ENCODE measurements around the gene GFRA3. TPM values are rescaled to one million over a fixed set of nuclear protein-coding genes. Genes with fewer than 3 reads are reported as not detected.
"Not testable (repeated sequence)": the region's sequence is repeated elsewhere in the genome, so short reads cannot be mapped to it uniquely, and the experiment has no call there.

Gene GFRA3, protein sequence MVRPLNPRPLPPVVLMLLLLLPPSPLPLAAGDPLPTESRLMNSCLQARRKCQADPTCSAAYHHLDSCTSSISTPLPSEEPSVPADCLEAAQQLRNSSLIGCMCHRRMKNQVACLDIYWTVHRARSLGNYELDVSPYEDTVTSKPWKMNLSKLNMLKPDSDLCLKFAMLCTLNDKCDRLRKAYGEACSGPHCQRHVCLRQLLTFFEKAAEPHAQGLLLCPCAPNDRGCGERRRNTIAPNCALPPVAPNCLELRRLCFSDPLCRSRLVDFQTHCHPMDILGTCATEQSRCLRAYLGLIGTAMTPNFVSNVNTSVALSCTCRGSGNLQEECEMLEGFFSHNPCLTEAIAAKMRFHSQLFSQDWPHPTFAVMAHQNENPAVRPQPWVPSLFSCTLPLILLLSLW
- 0.08 and 0.09 TPM in 2 replicates for polyA plus RNA-seq (2011; rRNA removed)
- 0.13 and 0.17 TPM in 2 replicates for polyA plus RNA-seq (2012; cell fraction: cytosol; rRNA removed)
- polyA plus RNA-seq (2012; cell fraction: nucleus; rRNA removed) = 1.3 TPM in 2 replicates
- polyA plus RNA-seq (2017; fragmentation: RNase III; extraction: RNeasy Plus Mini Kit Qiagen cat#74134 plus additional on column Dnase treatment) = 0.04 to 0.07 TPM in 2 of 3 replicates, not detected in the other
- 0.12 TPM in 1 of 2 replicates, not detected in the other for polyA minus RNA-seq (2011; rRNA and poly(A)+ RNA removed)

DNA sequence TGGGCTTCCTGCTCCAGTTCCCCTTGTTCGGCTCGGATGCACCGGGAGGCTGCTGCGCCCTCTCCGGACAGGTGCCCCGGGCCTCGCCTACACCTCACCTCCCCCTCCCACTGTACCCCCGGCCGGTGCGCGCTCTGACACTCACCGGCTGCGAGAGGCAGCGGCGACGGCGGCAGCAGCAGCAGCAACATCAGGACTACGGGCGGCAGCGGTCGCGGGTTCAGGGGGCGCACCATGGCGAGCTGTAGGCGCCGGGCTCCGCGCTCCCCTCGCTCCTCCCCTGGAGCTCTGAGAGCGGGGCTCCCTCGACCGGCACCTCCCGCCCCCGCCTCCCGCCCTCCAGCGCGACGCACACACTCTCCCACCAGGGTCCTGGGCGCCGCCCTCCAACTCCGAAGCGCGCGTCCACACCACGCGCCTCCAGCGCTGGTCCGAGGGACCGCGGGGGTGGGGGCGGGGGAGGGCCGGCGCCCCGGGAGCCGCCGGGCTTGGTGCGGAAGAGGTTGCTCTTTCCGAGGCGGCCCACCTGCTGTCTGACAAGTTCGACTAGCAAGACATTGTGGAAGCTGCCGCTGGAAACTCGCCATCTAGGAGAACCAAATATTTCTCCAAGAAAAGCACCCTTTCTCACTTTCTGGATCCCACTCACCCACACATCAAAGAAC is at the start of gene GFRA3:
Gene GFRA3, minus strand, starts transcription at position 433 of the 665 bp plus-strand sequence. Its CDS starts 197 bp downstream, at position 236.
- WGBS (ENCODE audit: missing lambda C conversion rate) = 71% methylated on average over 38 of the region's 62 CpGs
- H3K9me3 ChIP-seq = no peaks in the 10 kb centered on the region
- no peak within 1 kb of the TSS for H3K4me2 ChIP-seq
- ChIA-PET POLR2A (no interaction called here), CTCF (interaction anchor here (1.0 to 1.3 kb wide), 2 partner anchors 9 to 78 kb away, joined by 3 to 4 read pairs; partner anchors contain the start of gene KDM3B)
- no peak for TF ChIP-seq ZNF302 (CRISPR knock-in tag; IDR thresholded peaks at IDR 0.05)
- TF ChIP-seq, protein P1, sequence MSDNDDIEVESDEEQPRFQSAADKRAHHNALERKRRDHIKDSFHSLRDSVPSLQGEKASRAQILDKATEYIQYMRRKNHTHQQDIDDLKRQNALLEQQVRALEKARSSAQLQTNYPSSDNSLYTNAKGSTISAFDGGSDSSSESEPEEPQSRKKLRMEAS (IDR thresholded peaks at IDR 0.05) = no peak
- TF ChIP-seq HOXB13 (CRISPR knock-in tag; IDR thresholded peaks at IDR 0.05; ENCODE audit: low read depth) = no peak
- TF ChIP-seq ESRRA (IDR thresholded peaks at IDR 0.05; ENCODE audit: borderline replicate concordance, low read length) = no peak
- no peak for TF ChIP-seq SREBF2 (IDR thresholded peaks at IDR 0.05)
- no peak for TF ChIP-seq HDAC2 (IDR thresholded peaks at IDR 0.05)
- no peak for TF ChIP-seq POLR2AphosphoS2 (conservative IDR thresholded peaks at IDR 0.05; ENCODE audit: low read length)
- no peak for TF ChIP-seq BHLHE40 (IDR thresholded peaks at IDR 0.05; ENCODE audit: low read depth, low read length)
- TF ChIP-seq, protein P2, sequence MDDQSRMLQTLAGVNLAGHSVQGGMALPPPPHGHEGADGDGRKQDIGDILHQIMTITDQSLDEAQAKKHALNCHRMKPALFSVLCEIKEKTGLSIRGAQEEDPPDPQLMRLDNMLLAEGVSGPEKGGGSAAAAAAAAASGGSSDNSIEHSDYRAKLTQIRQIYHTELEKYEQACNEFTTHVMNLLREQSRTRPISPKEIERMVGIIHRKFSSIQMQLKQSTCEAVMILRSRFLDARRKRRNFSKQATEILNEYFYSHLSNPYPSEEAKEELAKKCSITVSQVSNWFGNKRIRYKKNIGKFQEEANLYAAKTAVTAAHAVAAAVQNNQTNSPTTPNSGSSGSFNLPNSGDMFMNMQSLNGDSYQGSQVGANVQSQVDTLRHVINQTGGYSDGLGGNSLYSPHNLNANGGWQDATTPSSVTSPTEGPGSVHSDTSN (IDR thresholded peaks at IDR 0.05) = no peak
- TF ChIP-seq CHD2 (IDR thresholded peaks at IDR 0.05; ENCODE audit: low read length, partially characterized antibody) = no peak
- no peak for TF ChIP-seq GATA3 (IDR thresholded peaks at IDR 0.05; ENCODE audit: borderline replicate concordance)
- FAIRE-seq (no peak), ATAC-seq (no peak; a peak in 1 of 6 replicates), DNase-seq (ENCODE audit: low read depth in 1 of 2, low spot score in 1 of 2) (no peak)
- no peaks in the 10 kb centered on the region for H3K4me1 ChIP-seq
- no peak within 1 kb of the TSS for H3K4me3 ChIP-seq
- no peak within 1 kb of the TSS for H3K27ac ChIP-seq

DNA sequence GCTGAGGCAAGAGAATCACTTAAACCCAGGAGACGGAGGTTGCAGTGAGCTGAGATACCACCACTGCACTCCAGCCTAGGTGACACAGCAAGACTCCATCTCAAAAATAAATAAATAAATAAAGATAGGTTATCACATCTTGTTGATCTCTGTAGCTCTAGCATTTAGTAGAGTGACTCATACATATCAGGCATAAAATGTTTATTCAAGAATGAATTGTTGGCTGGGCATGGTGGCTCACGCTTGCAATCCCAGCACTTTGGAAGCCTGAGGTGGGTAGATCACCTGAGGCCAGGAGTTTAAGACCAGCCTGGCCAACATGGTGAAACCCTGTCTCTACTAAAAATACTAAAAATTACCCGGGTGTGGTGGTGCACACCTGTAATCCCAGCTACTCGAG is 43.8 kb upstream of the GFRA3 start:
- FAIRE-seq; H3K4me1 ChIP-seq; H3K4me3 ChIP-seq; ATAC-seq; H3K4me2 ChIP-seq; POLR2A ChIA-PET; H3K9me3 ChIP-seq; DNase-seq (ENCODE audit: low read depth in 1 of 2, low spot score in 1 of 2); H3K27ac ChIP-seq: not testable (repeated sequence)
- WGBS (ENCODE audit: missing lambda C conversion rate) = 78% methylated on average over 4 of the region's 4 CpGs
- CTCF ChIA-PET = interaction anchor here (0.7 to 4.6 kb wide), 2 partner anchors 29 to 34 kb away, joined by 3 to 21 read pairs; partner anchors contain the start of gene KDM3B

DNA sequence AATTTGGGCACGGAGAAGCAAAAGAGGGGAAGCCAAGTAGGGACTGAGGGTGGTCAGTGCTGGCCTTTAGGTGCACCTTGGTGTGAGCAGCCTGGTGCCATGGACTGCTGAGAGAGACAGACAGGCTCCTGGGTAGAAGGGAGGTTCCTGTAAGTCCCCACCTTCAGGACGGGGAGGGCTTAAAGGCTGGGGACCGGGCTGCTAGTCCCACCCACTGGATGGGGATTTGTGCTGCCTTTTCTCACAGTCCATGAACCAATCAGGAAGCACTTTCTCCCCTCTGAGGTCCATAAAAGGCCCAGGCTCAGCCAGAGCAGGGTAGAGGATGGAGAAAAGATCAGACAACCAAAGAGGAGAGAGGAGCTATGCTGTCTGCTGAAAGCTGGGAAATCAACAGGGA is 41.9 kb upstream of the GFRA3 start:
- Histone ChIP-seq H3K27ac (no peak overlapping the region), H3K4me1 (no peaks in the 10 kb centered on the region), H3K9me3 (no peaks in the 10 kb centered on the region), H3K4me2 (no peak overlapping the region), H3K4me3 (no peak overlapping the region)
- TF ChIP-seq RFX5 (IDR thresholded peaks at IDR 0.05) (no peak), CBX8 (IDR thresholded peaks at IDR 0.05) (no peak), JUNB (IDR thresholded peaks at IDR 0.05) (no peak), MAZ (IDR thresholded peaks at IDR 0.05; ENCODE audit: borderline replicate concordance, low read depth, low read length) (no peak)
- TF ChIP-seq, protein P3, sequence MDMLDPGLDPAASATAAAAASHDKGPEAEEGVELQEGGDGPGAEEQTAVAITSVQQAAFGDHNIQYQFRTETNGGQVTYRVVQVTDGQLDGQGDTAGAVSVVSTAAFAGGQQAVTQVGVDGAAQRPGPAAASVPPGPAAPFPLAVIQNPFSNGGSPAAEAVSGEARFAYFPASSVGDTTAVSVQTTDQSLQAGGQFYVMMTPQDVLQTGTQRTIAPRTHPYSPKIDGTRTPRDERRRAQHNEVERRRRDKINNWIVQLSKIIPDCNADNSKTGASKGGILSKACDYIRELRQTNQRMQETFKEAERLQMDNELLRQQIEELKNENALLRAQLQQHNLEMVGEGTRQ (IDR thresholded peaks at IDR 0.05) = no peak
- TF ChIP-seq, protein P4, sequence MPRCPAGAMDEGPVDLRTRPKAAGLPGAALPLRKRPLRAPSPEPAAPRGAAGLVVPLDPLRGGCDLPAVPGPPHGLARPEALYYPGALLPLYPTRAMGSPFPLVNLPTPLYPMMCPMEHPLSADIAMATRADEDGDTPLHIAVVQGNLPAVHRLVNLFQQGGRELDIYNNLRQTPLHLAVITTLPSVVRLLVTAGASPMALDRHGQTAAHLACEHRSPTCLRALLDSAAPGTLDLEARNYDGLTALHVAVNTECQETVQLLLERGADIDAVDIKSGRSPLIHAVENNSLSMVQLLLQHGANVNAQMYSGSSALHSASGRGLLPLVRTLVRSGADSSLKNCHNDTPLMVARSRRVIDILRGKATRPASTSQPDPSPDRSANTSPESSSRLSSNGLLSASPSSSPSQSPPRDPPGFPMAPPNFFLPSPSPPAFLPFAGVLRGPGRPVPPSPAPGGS (IDR thresholded peaks at IDR 0.05) = no peak
- POLR2A ChIA-PET = no interaction called here
- FAIRE-seq = no peak
- 65% methylated on average over 3 of the region's 3 CpGs for WGBS (ENCODE audit: missing lambda C conversion rate)
- ATAC-seq = peak; percentile 13 to 69; a peak in 4 of 6 replicates
- no peak for DNase-seq (ENCODE audit: low read depth in 1 of 2, low spot score in 1 of 2)
- CTCF ChIA-PET = interaction anchor here (1.1 to 4.6 kb wide), 3 partner anchors 9 to 136 kb away, joined by 3 to 21 read pairs (median 5); partner anchors contain the start of gene KDM3B
